ENCODE data around the gene KSR2. TPM values are rescaled to one million over a fixed set of nuclear protein-coding genes. Genes with fewer than 3 reads are reported as not detected.

The KSR2 gene
- total and polyA plus RNA-seq, 2 of the 13 experiments (the other 11 are each of a cell fraction or from before 2014, with no cell fraction given): 0.02 TPM; not detected in 1

DNA sequence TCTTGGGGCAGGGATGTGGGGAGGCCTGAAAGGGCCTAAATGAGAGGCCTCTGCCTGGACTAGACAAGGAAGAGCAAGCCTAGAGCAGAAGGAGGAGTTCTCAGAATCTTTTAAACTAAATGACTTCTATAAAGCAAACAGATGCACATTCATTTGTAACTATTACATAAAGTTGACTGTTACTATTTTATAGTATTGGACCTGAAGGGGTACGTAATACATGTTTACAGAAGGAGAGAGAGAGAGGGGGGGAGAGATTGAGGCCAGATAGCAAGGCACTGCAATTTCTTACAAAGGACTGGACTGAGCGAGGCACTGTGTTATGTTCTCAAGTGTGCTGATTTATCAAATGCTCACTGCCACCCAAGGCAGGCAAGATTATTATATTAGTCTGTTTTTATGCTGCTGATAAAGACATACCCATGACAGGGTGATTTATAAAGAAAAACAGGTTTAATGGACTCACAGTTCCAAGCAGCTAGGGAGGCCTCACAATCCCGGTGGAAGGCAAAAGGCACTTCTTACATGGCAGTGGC lies 391.6 kb downstream of the KSR2 start:
- intact Hi-C loops (cut with micrococcal nuclease; ENCODE audit: unreplicated experiment): no loop called here
- Histone ChIP-seq H3K4me3 (replicated peaks in 1 of 3; ENCODE audit: insufficient read depth in 1 of 3, low read depth in 2 of 3, low read length in 3 of 3) (no peak overlapping the region), H3K4me1 (ENCODE audit: insufficient read depth, low read length) (no peaks in the 10 kb centered on the region), H3K9me3 (ENCODE audit: low read length) (no peaks in the 10 kb centered on the region), H4K20me1 (ENCODE audit: insufficient read depth, low read length) (no peaks in the 10 kb centered on the region), H3K4me2 (ENCODE audit: low read depth, low read length) (no peak overlapping the region), H3K36me3 (replicated peaks in 1 of 2; ENCODE audit: control insufficient read depth in 1 of 2, insufficient read depth in 2 of 2, low read length in 2 of 2) (no peaks in the 10 kb centered on the region), H3K27me3 (ENCODE audit: control insufficient read depth in 1 of 2, insufficient read depth in 2 of 2, low read length in 2 of 2) (peaks cover 0 to 2% of the 10 kb centered on the region in 2 experiments; a peak in 1 of 5 replicates), H3K79me2 (ENCODE audit: insufficient read depth, low read length) (no peaks in the 10 kb centered on the region), H3K27ac (ENCODE audit: extremely low read length, insufficient read depth, low read length) (no peak overlapping the region), H2AFZ (ENCODE audit: low read length) (no peak overlapping the region), H3K9ac (ENCODE audit: insufficient read depth, low read depth, low read length) (no peak overlapping the region)
- CTCF ChIA-PET (ENCODE audit: low intra/inter-chr PET ratio, low total read pairs): no interaction called here
- no peak for ATAC-seq
- WGBS (ENCODE audit: low lambda C conversion rate): 17% methylated on average over 3 of the region's 3 CpGs
- POLR2A ChIA-PET: no interaction called here
- no TSS peak for BruUV-seq (replicated peaks)
- FAIRE-seq: no peak
- in situ Hi-C loops (cut with HindIII; ENCODE audit: extremely low pct_ligation_motif_present, low pct_unique_long_range_greater_than_20kb): no loop called here
- no peak for DNase-seq (ENCODE audit: low spot score)
- TF ChIP-seq NFE2L1 (CRISPR knock-in tag; IDR thresholded peaks at IDR 0.05; ENCODE audit: borderline replicate concordance): no peak
- TF ChIP-seq, protein P1, sequence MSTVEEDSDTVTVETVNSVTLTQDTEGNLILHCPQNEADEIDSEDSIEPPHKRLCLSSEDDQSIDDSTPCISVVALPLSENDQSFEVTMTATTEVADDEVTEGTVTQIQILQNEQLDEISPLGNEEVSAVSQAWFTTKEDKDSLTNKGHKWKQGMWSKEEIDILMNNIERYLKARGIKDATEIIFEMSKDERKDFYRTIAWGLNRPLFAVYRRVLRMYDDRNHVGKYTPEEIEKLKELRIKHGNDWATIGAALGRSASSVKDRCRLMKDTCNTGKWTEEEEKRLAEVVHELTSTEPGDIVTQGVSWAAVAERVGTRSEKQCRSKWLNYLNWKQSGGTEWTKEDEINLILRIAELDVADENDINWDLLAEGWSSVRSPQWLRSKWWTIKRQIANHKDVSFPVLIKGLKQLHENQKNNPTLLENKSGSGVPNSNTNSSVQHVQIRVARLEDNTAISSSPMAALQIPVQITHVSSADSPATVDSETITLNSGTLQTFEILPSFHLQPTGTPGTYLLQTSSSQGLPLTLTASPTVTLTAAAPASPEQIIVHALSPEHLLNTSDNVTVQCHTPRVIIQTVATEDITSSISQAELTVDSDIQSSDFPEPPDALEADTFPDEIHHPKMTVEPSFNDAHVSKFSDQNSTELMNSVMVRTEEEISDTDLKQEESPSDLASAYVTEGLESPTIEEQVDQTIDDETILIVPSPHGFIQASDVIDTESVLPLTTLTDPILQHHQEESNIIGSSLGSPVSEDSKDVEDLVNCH (CRISPR knock-in tag; IDR thresholded peaks at IDR 0.05): no peak
- TF ChIP-seq ZKSCAN1 (IDR thresholded peaks at IDR 0.05; ENCODE audit: low read length): no peak
- no peak for TF ChIP-seq TSC22D2 (CRISPR knock-in tag; IDR thresholded peaks at IDR 0.05; ENCODE audit: borderline replicate concordance)
- TF ChIP-seq CEBPG (CRISPR knock-in tag; IDR thresholded peaks at IDR 0.05): no peak
- TF ChIP-seq ZNF883 (CRISPR knock-in tag; IDR thresholded peaks at IDR 0.05; ENCODE audit: not compliant biosample characterization): no peak
- TF ChIP-seq ZNF747 (CRISPR knock-in tag; IDR thresholded peaks at IDR 0.05; ENCODE audit: borderline replicate concordance): no peak
- no peak for TF ChIP-seq ZNF614 (CRISPR knock-in tag; IDR thresholded peaks at IDR 0.05; ENCODE audit: borderline replicate concordance)
- no peak for TF ChIP-seq PAWR (CRISPR knock-in tag; IDR thresholded peaks at IDR 0.05; ENCODE audit: borderline replicate concordance)
- TF ChIP-seq ZNF333 (CRISPR knock-in tag; IDR thresholded peaks at IDR 0.05; ENCODE audit: borderline replicate concordance): no peak
- no peak for TF ChIP-seq DR1 (CRISPR knock-in tag; IDR thresholded peaks at IDR 0.05)
- TF ChIP-seq ZNF160 (CRISPR knock-in tag; IDR thresholded peaks at IDR 0.05): no peak
- TF ChIP-seq, protein P2, sequence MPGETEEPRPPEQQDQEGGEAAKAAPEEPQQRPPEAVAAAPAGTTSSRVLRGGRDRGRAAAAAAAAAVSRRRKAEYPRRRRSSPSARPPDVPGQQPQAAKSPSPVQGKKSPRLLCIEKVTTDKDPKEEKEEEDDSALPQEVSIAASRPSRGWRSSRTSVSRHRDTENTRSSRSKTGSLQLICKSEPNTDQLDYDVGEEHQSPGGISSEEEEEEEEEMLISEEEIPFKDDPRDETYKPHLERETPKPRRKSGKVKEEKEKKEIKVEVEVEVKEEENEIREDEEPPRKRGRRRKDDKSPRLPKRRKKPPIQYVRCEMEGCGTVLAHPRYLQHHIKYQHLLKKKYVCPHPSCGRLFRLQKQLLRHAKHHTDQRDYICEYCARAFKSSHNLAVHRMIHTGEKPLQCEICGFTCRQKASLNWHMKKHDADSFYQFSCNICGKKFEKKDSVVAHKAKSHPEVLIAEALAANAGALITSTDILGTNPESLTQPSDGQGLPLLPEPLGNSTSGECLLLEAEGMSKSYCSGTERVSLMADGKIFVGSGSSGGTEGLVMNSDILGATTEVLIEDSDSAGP (CRISPR knock-in tag; IDR thresholded peaks at IDR 0.05; ENCODE audit: borderline replicate concordance): no peak
- no peak for TF ChIP-seq KLF11 (CRISPR knock-in tag; IDR thresholded peaks at IDR 0.05)

Measured in HepG2 (cell line).